ENCODE measurements around the gene NAV2.

GRCh38 chr11:19873730-19874129, 161.1 kb downstream of the NAV2 start:
- no peak for TF ChIP-seq POLR2A (IDR thresholded peaks at IDR 0.05)
- no peak for TF ChIP-seq CTCF (IDR thresholded peaks at IDR 0.05 in 8 of 11, conservative IDR thresholded peaks at IDR 0.05 in 3 of 11)
- no peak for TF ChIP-seq POLR2AphosphoS5 (IDR thresholded peaks at IDR 0.05)
